A549 (cell line): ENCODE results near the gene ZNF469.

ENCODE experiments used
- CEBPB ChIP-seq, 2 experiments: fragments of >200 bp in 1 of 2; sonication (Bioruptor Twin) in 1 of 2; formaldehyde crosslinking in 1 of 2; IDR thresholded peaks; 2 replicates each; pipeline ENCODE4 v1.6.1; 2012 to 2016
- KDM5A ChIP-seq: fragments of 200-600 bp; sonication (generic); IDR thresholded peaks from 2 replicates; pipeline ENCODE4 v1.6.1; 2016; ENCODE audit warnings: antibody characterized with exemption, mild to moderate bottlenecking
- MAFK ChIP-seq: fragments of 450-650 bp; IDR thresholded peaks from 2 replicates; pipeline ENCODE4 v1.6.1; 2014; ENCODE audit not compliant: partially characterized antibody
- PHF8 ChIP-seq: fragments of 200-600 bp; sonication (generic); IDR thresholded peaks from 2 replicates; pipeline ENCODE4 v1.6.1; 2016; ENCODE audit warnings: low read depth, mild to moderate bottlenecking, antibody characterized with exemption, moderate library complexity, borderline replicate concordance
- POLR2A ChIP-seq: IDR thresholded peaks from 2 replicates; pipeline ENCODE4 v1.6.1; 2012; ENCODE audit warnings: mild to moderate bottlenecking, low read length
- RAD21 ChIP-seq, 2 experiments: fragments of >200 bp in 1 of 2; sonication (Bioruptor Twin) in 1 of 2; formaldehyde crosslinking in 1 of 2; IDR thresholded peaks in 1 of 2; conservative IDR thresholded peaks in 1 of 2; 2 replicates in 1 of 2; 3 replicates in 1 of 2; pipeline ENCODE4 v1.6.1; 2012 to 2018; ENCODE audit warnings: inconsistent platforms in 1 of 2
- SMC3 ChIP-seq: fragments of >200 bp; sonication (Bioruptor Twin); formaldehyde crosslinking; IDR thresholded peaks from 3 replicates; pipeline ENCODE4 v1.6.1; 2018; ENCODE audit warnings: inconsistent platforms
- ZFP36 ChIP-seq: fragments of 450-650 bp; IDR thresholded peaks from 2 replicates; pipeline ENCODE4 v1.6.1; 2014; ENCODE audit warnings: borderline replicate concordance; ENCODE audit not compliant: partially characterized antibody
- TF ChIP-seq, protein P1 (sequence below): IDR thresholded peaks from 2 replicates; pipeline ENCODE4 v1.6.1; 2012
- TF ChIP-seq, protein P2 (sequence below): fragments of >200 bp; sonication (Bioruptor Twin); formaldehyde crosslinking; IDR thresholded peaks from 3 replicates; pipeline ENCODE4 v1.5.1; 2016
- TF ChIP-seq, protein P3 (sequence below): fragments of 200-600 bp; sonication (generic); IDR thresholded peaks from 2 replicates; pipeline ENCODE4 v1.6.1; 2016; ENCODE audit warnings: antibody characterized with exemption, mild to moderate bottlenecking, moderate library complexity

DNA sequence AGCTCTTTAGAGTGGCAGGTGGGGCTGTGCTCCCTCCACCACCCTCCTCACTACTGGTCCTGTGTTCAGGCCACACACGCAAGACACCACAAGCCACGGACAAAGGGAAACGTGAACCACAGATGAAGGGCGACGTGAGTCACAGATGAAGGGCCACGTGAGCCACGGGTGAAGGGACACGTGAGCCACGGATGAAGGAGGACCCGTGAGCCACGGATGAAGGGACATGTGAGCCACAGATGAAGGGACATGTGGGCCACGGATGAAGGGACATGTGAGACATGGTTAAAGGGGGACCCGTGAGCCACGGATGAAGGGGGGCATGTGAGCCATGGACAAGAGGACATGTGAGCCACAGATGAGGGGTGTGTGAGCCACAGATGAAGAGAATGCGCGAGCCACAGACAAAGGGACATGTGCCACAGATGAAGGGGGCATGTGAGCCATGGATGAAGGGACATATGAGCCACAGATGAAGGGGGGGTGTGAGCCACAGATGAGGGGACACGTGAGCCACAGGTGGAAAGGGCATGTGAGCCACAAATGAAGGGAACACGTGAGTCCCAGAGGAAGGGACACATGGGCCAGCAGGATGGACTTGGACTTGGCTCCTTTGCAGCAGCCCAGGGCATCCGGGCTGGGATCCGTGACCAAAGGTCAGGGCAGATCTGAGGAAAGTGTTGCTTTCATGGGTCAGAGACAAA, 15.6 kb downstream of the ZNF469 start:
- TF ChIP-seq KDM5A (no peak), SMC3 (no peak), MAFK (no peak), RAD21 (conservative IDR thresholded peaks at IDR 0.05 in 1 of 2, IDR thresholded peaks at IDR 0.05 in 1 of 2) (no peak), PHF8 (no peak), CEBPB (IDR thresholded peaks at IDR 0.05) (no peak), POLR2A (no peak), ZFP36 (no peak)
- TF ChIP-seq, protein P1, sequence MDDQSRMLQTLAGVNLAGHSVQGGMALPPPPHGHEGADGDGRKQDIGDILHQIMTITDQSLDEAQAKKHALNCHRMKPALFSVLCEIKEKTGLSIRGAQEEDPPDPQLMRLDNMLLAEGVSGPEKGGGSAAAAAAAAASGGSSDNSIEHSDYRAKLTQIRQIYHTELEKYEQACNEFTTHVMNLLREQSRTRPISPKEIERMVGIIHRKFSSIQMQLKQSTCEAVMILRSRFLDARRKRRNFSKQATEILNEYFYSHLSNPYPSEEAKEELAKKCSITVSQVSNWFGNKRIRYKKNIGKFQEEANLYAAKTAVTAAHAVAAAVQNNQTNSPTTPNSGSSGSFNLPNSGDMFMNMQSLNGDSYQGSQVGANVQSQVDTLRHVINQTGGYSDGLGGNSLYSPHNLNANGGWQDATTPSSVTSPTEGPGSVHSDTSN: no peak
- TF ChIP-seq, protein P2, sequence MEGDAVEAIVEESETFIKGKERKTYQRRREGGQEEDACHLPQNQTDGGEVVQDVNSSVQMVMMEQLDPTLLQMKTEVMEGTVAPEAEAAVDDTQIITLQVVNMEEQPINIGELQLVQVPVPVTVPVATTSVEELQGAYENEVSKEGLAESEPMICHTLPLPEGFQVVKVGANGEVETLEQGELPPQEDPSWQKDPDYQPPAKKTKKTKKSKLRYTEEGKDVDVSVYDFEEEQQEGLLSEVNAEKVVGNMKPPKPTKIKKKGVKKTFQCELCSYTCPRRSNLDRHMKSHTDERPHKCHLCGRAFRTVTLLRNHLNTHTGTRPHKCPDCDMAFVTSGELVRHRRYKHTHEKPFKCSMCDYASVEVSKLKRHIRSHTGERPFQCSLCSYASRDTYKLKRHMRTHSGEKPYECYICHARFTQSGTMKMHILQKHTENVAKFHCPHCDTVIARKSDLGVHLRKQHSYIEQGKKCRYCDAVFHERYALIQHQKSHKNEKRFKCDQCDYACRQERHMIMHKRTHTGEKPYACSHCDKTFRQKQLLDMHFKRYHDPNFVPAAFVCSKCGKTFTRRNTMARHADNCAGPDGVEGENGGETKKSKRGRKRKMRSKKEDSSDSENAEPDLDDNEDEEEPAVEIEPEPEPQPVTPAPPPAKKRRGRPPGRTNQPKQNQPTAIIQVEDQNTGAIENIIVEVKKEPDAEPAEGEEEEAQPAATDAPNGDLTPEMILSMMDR: no peak
- TF ChIP-seq, protein P3, sequence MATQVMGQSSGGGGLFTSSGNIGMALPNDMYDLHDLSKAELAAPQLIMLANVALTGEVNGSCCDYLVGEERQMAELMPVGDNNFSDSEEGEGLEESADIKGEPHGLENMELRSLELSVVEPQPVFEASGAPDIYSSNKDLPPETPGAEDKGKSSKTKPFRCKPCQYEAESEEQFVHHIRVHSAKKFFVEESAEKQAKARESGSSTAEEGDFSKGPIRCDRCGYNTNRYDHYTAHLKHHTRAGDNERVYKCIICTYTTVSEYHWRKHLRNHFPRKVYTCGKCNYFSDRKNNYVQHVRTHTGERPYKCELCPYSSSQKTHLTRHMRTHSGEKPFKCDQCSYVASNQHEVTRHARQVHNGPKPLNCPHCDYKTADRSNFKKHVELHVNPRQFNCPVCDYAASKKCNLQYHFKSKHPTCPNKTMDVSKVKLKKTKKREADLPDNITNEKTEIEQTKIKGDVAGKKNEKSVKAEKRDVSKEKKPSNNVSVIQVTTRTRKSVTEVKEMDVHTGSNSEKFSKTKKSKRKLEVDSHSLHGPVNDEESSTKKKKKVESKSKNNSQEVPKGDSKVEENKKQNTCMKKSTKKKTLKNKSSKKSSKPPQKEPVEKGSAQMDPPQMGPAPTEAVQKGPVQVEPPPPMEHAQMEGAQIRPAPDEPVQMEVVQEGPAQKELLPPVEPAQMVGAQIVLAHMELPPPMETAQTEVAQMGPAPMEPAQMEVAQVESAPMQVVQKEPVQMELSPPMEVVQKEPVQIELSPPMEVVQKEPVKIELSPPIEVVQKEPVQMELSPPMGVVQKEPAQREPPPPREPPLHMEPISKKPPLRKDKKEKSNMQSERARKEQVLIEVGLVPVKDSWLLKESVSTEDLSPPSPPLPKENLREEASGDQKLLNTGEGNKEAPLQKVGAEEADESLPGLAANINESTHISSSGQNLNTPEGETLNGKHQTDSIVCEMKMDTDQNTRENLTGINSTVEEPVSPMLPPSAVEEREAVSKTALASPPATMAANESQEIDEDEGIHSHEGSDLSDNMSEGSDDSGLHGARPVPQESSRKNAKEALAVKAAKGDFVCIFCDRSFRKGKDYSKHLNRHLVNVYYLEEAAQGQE: no peak
